H1 (cell line): ENCODE results near the gene STIL.
"Not testable (repeated sequence)": the region's sequence is repeated elsewhere in the genome, so short reads cannot be mapped to it uniquely, and the experiment has no call there.

ENCODE experiments used
- PHF8 ChIP-seq: fragments of 200-600 bp; sonication (generic); conservative IDR thresholded peaks from 2 replicates; pipeline ENCODE4 v1.7.1; 2012; ENCODE audit warnings: low read depth, mild to moderate bottlenecking, inconsistent platforms, low read length, moderate library complexity
- POLR2A ChIP-seq, 2 experiments: IDR thresholded peaks; 1 replicate in 1 of 2; 2 replicates in 1 of 2; pipeline ENCODE4 v1.6.1; 2011; ENCODE audit warnings: low read depth in 2 of 2, low read length in 2 of 2, mild to moderate bottlenecking in 2 of 2; ENCODE audit errors: control extremely low read depth in 1 of 2
- TAF1 ChIP-seq: IDR thresholded peaks from 2 replicates; pipeline ENCODE4 v1.6.1; 2011; ENCODE audit warnings: mild to moderate bottlenecking, low read depth, low read length
- TF ChIP-seq, protein P1 (sequence below), 3 experiments: IDR thresholded peaks; 1 replicate in 2 of 3; 2 replicates in 1 of 3; pipeline versions ENCODE4 v1.5.1 to v1.6.1; 2011; ENCODE audit warnings: low read length in 3 of 3, mild to moderate bottlenecking in 3 of 3, inconsistent platforms in 2 of 3, low read depth in 1 of 3, moderate library complexity in 1 of 3; ENCODE audit not compliant: insufficient read depth in 1 of 3; ENCODE audit errors: control extremely low read depth in 1 of 3

DNA sequence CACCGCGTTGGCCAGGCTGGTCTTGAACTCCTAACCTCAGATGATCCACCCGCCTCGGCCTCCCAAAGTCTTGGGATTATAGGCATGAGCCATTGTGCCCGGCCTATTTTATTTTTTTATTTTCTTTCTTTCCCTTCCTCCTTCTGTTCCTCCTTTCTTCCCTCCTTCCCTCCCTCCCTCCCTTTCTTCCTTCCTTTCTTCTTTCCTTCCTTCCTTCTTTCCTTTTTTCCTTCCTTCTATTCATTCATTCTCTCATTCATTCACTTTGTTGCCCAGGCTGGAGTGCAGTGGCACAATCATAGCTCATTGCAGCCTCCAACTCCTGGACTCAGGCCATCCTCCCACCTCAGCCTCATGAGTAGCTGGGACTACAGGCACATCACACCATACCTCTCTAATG, 33.0 kb upstream of the STIL start:
- TF ChIP-seq, protein P1, sequence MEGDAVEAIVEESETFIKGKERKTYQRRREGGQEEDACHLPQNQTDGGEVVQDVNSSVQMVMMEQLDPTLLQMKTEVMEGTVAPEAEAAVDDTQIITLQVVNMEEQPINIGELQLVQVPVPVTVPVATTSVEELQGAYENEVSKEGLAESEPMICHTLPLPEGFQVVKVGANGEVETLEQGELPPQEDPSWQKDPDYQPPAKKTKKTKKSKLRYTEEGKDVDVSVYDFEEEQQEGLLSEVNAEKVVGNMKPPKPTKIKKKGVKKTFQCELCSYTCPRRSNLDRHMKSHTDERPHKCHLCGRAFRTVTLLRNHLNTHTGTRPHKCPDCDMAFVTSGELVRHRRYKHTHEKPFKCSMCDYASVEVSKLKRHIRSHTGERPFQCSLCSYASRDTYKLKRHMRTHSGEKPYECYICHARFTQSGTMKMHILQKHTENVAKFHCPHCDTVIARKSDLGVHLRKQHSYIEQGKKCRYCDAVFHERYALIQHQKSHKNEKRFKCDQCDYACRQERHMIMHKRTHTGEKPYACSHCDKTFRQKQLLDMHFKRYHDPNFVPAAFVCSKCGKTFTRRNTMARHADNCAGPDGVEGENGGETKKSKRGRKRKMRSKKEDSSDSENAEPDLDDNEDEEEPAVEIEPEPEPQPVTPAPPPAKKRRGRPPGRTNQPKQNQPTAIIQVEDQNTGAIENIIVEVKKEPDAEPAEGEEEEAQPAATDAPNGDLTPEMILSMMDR (IDR thresholded peaks at IDR 0.05; ENCODE audit: control extremely low read depth in 1 of 3, insufficient read depth in 1 of 3, low read depth in 1 of 3, low read length in 3 of 3), result not testable (repeated sequence)
- not testable (repeated sequence) for TF ChIP-seq PHF8; POLR2A (IDR thresholded peaks at IDR 0.05; ENCODE audit: control extremely low read depth in 1 of 2, low read depth in 2 of 2, low read length in 2 of 2); TAF1
